ENCODE results near the gene DNER. TPM values are rescaled to one million over a fixed set of nuclear protein-coding genes. Genes with fewer than 3 reads are reported as not detected.
"Not testable (repeated sequence)": the region's sequence is repeated elsewhere in the genome, so short reads cannot be mapped to it uniquely, and the experiment has no call there.

Gene DNER
- total RNA-seq, 2 donors from 2014 or later: 17.6 to 28.4 TPM

GRCh38 chr2:229622495-229623355 lies 91.6 kb downstream of the DNER start:
- no peak for TF ChIP-seq CTCF (IDR thresholded peaks at IDR 0.05)
- no peaks in the 10 kb centered on the region for H3K4me1 ChIP-seq
- DNase-seq (ENCODE audit: low spot score): no peak
- H3K9me3 ChIP-seq: no peaks in the 10 kb centered on the region
- no peaks in the 10 kb centered on the region for H3K27me3 ChIP-seq
- no peak overlapping the region for H3K27ac ChIP-seq
- H3K36me3 ChIP-seq: no peaks in the 10 kb centered on the region
- H3K4me3 ChIP-seq: no peak overlapping the region

GRCh38 chr2:229620759-229621158 lies 93.6 kb downstream of the DNER start:
- TF ChIP-seq CTCF (IDR thresholded peaks at IDR 0.05): no peak
- H3K9me3 ChIP-seq: no peaks in the 10 kb centered on the region
- H3K27me3 ChIP-seq: no peaks in the 10 kb centered on the region
- H3K27ac ChIP-seq: no peak overlapping the region
- no peak for DNase-seq (ENCODE audit: low spot score)
- H3K4me3 ChIP-seq: no peak overlapping the region
- H3K36me3 ChIP-seq: no peaks in the 10 kb centered on the region
- no peaks in the 10 kb centered on the region for H3K4me1 ChIP-seq

GRCh38 chr2:229620289-229620688 lies 94.1 kb downstream of the DNER start:
- no peaks in the 10 kb centered on the region for H3K9me3 ChIP-seq
- H3K27ac ChIP-seq: no peak overlapping the region
- no peaks in the 10 kb centered on the region for H3K27me3 ChIP-seq
- DNase-seq (ENCODE audit: low spot score): no peak
- no peak overlapping the region for H3K4me3 ChIP-seq
- H3K36me3 ChIP-seq: no peaks in the 10 kb centered on the region
- H3K4me1 ChIP-seq: no peaks in the 10 kb centered on the region
- TF ChIP-seq CTCF (IDR thresholded peaks at IDR 0.05): no peak

GRCh38 chr2:229616433-229616832 lies 97.9 kb downstream of the DNER start:
- Histone ChIP-seq H3K27me3 (no peaks in the 10 kb centered on the region), H3K27ac (no peak overlapping the region), H3K9me3 (no peaks in the 10 kb centered on the region), H3K36me3 (no peaks in the 10 kb centered on the region), H3K4me1 (no peaks in the 10 kb centered on the region), H3K4me3 (no peak overlapping the region)
- no peak for DNase-seq (ENCODE audit: low spot score)
- TF ChIP-seq CTCF (IDR thresholded peaks at IDR 0.05): no peak

GRCh38 chr2:229614021-229614420 lies 100.3 kb downstream of the DNER start:
- DNase-seq (ENCODE audit: low spot score); H3K36me3 ChIP-seq; H3K9me3 ChIP-seq; H3K4me3 ChIP-seq; H3K27me3 ChIP-seq; H3K4me1 ChIP-seq; H3K27ac ChIP-seq: not testable (repeated sequence)

GRCh38 chr2:229612384-229612971 lies 101.9 kb downstream of the DNER start:
- no peak for TF ChIP-seq CTCF (IDR thresholded peaks at IDR 0.05)
- DNase-seq (ENCODE audit: low spot score): no peak
- Histone ChIP-seq H3K4me1 (no peaks in the 10 kb centered on the region), H3K27me3 (no peaks in the 10 kb centered on the region), H3K4me3 (no peak overlapping the region), H3K9me3 (no peaks in the 10 kb centered on the region), H3K36me3 (no peaks in the 10 kb centered on the region), H3K27ac (no peak overlapping the region)

Measured in right atrium auricular region (tissue), 2 donors.